WTC11 (cell line): ENCODE data around the gene CAMSAP3. TPM values are rescaled to one million over a fixed set of nuclear protein-coding genes. Genes with fewer than 3 reads are reported as not detected.

ENCODE experiments used
- ATAC-seq: fragments of 200-7000 bp; cut with Tn5 transposase; 2 replicates; pipeline ENCODE4 v1.10.0; 2021; ENCODE audit warnings: mild to moderate bottlenecking, moderate library complexity
- CTCF ChIA-PET: fragments of 300-600 bp; sonication (Branson Sonifier 250); formaldehyde crosslinking; loops from one replicate; lab custom pipeline; 2021; ENCODE audit warnings: antibody characterized with exemption; lab: Charles Lee
- POLR2A ChIA-PET: fragments of 350-600 bp; sonication (Branson Sonifier 250); formaldehyde crosslinking; loops from one replicate; lab custom pipeline; 2021; ENCODE audit warnings: antibody characterized with exemption; lab: Charles Lee
- DNase-seq: peaks from one replicate; pipeline ENCODE4 v3.0.0; 2021; ENCODE audit warnings: low spot score
- H3K27ac Mint-ChIP-seq: 2 replicates; pipeline ENCODE4 v1.8.0; 2021; ENCODE audit warnings: mixed read lengths
- H3K27me3 Mint-ChIP-seq: 2 replicates; pipeline ENCODE4 v1.8.0; 2021; ENCODE audit warnings: low read depth, mild to moderate bottlenecking, moderate library complexity, mixed read lengths
- H3K36me3 Mint-ChIP-seq: 2 replicates; pipeline ENCODE4 v1.8.0; 2021; ENCODE audit warnings: mixed read lengths
- H3K4me1 Mint-ChIP-seq: 2 replicates; pipeline ENCODE4 v1.8.0; 2022; ENCODE audit warnings: mixed read lengths
- H3K4me3 Mint-ChIP-seq: 2 replicates; pipeline ENCODE4 v1.8.0; 2021; ENCODE audit warnings: mild to moderate bottlenecking, moderate library complexity, mixed read lengths
- H3K9me3 Mint-ChIP-seq: 2 replicates; pipeline ENCODE4 v1.8.0; 2021; ENCODE audit warnings: mixed read lengths
- AFF4 ChIP-seq: sonication (generic); formaldehyde crosslinking; IDR thresholded peaks from 2 replicates; pipeline ENCODE4 v1.8.1; 2023; ENCODE audit warnings: mild to moderate bottlenecking, missing genetic modification reagents, borderline replicate concordance
- ATF6 ChIP-seq: sonication (generic); formaldehyde crosslinking; IDR thresholded peaks from 2 replicates; pipeline ENCODE4 v1.8.1; 2023; ENCODE audit warnings: mild to moderate bottlenecking, missing genetic modification reagents
- CTCF ChIP-seq: fragments of 200-600 bp; IDR thresholded peaks from 2 replicates; pipeline ENCODE4 v1.8.0; 2022; ENCODE audit warnings: antibody characterized with exemption
- ESRRA ChIP-seq: sonication (generic); formaldehyde crosslinking; IDR thresholded peaks from 2 replicates; pipeline ENCODE4 v1.8.1; 2022; ENCODE audit warnings: mild to moderate bottlenecking, missing genetic modification reagents, borderline replicate concordance
- OVOL2 ChIP-seq: fragments of 250-450 bp; sonication (Bioruptor Pico); IDR thresholded peaks from 2 replicates; pipeline ENCODE4 v1.9.0; 2021; ENCODE audit warnings: mild to moderate bottlenecking, borderline replicate concordance
- PREB ChIP-seq: sonication (generic); formaldehyde crosslinking; IDR thresholded peaks from 2 replicates; pipeline ENCODE4 v1.8.1; 2022; ENCODE audit warnings: mild to moderate bottlenecking, missing genetic modification reagents, moderate library complexity, borderline replicate concordance
- SMAD4 ChIP-seq: sonication (generic); formaldehyde crosslinking; IDR thresholded peaks from 2 replicates; pipeline ENCODE4 v1.8.0; 2022; ENCODE audit warnings: mild to moderate bottlenecking, missing genetic modification reagents
- TP53 ChIP-seq: sonication (generic); formaldehyde crosslinking; IDR thresholded peaks from 2 replicates; pipeline ENCODE4 v1.8.1; 2023; ENCODE audit warnings: mild to moderate bottlenecking, missing genetic modification reagents
- ZNF219 ChIP-seq: sonication (generic); formaldehyde crosslinking; IDR thresholded peaks from 2 replicates; pipeline ENCODE4 v1.8.0; 2023; ENCODE audit warnings: missing genetic modification reagents, mild to moderate bottlenecking, borderline replicate concordance
- ZNF416 ChIP-seq: fragments of 250-450 bp; sonication (Bioruptor Pico); IDR thresholded peaks from 2 replicates; pipeline ENCODE4 v1.9.0; 2021; ENCODE audit warnings: mild to moderate bottlenecking, inconsistent platforms
- total RNA-seq: library from RNA; stranded (reverse); gene quantifications from 3 replicates; pipeline ENCODE4 v1.2.3, GENCODE V29; 2021

The CAMSAP3 gene
- total RNA-seq, 1 experiment from 2014 or later: 27.8 TPM

- TF ChIP-seq PREB (CRISPR knock-in tag) (no peak), ESRRA (CRISPR knock-in tag) (no peak)
- TF ChIP-seq, all 79 proteins: peak for 0
Measured at GRCh38 chr19:7545904-7546303, 49.8 kb upstream of the CAMSAP3 start (continued).

GRCh38 chr19:7547159-7547558 is 48.5 kb upstream of the CAMSAP3 start:
- no peak for DNase-seq
- H3K4me1 Mint-ChIP-seq: peaks cover 8% of the 10 kb centered on the region
- no peaks in the 10 kb centered on the region for H3K9me3 Mint-ChIP-seq
- ChIA-PET POLR2A (no interaction called here), CTCF (no interaction called here)
- peaks cover 5% of the 10 kb centered on the region; the same call in 1 of the 2 replicates for H3K27me3 Mint-ChIP-seq
- no peak overlapping the region for H3K4me3 Mint-ChIP-seq
- no peak overlapping the region for H3K27ac Mint-ChIP-seq
- no peak for ATAC-seq
- H3K36me3 Mint-ChIP-seq: peaks cover 16% of the 10 kb centered on the region
- TF ChIP-seq ZNF219 (no peak), CTCF (no peak)

GRCh38 chr19:7549429-7550148 is 46.1 kb upstream of the CAMSAP3 start:
- CTCF ChIA-PET: interaction anchor here (1.0 to 2.3 kb wide), 7 partner anchors 19 to 195 kb away, joined by 3 to 18 read pairs (median 5); partner anchors contain the start of gene TRAPPC5
- H3K27ac Mint-ChIP-seq: no peak overlapping the region

More at GRCh38 chr19:7549429-7550148, 46.1 kb upstream of the CAMSAP3 start:
- Mint-ChIP-seq H3K4me3 (no peak overlapping the region), H3K9me3 (no peaks in the 10 kb centered on the region), H3K27me3 (peaks cover 5% of the 10 kb centered on the region; the same call in 1 of the 2 replicates), H3K36me3 (peaks cover 12% of the 10 kb centered on the region), H3K4me1 (peaks cover 8% of the 10 kb centered on the region)
- POLR2A ChIA-PET: no interaction called here
- DNase-seq (no peak), ATAC-seq (no peak)
- TF ChIP-seq SMAD4 (CRISPR knock-in tag) (no peak), AFF4 (CRISPR knock-in tag) (no peak), ATF6 (no peak), ZNF416 (CRISPR knock-in tag) (no peak), OVOL2 (no peak), TP53 (CRISPR knock-in tag) (no peak)
